Breast epithelium (tissue), 3 donors: Measurements from ENCODE around the gene EPS8.

Experiments used
- POLR2A ChIP-seq: fragments of 450-650 bp; IDR thresholded peaks from one replicate; pipeline ENCODE4 v1.6.1; 2016; ENCODE audit warnings: antibody characterized with exemption, mild to moderate bottlenecking, moderate library complexity
- TF ChIP-seq, protein P1 (sequence below), 3 donors: fragments of 450-650 bp; IDR thresholded peaks; one replicate each; pipeline ENCODE4 v1.5.1; 2016 to 2017; ENCODE audit warnings: antibody characterized with exemption in 3 of 3, mild to moderate bottlenecking in 3 of 3, moderate library complexity in 3 of 3

DNA sequence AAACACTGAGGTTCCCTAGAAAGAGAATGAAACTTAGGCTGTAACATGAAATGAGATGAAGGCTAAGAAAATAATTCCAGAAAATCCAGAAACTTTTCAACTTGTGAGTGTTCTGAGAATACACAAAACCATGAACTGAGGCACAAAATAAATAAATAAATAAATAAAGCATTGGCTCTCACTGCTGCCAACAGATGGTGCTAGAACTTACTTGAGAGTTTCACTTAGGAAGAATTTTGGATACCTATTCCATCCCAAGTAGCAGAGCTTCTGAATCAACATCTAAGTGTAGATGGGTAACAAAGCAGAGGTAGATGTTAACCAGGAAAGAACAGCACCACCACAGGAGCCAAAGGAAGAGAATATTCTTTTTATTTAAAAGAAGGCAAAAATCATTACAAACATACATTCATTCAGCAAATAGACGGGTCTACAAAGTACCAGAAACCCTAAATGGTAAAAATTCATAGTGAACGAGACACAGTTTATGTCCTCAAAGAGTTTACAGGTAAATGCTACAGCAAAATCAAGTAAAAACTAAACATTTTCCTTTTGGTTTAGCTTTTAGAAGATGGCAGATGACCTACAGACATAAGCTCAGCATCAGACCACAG is 16.7 kb downstream of the EPS8 start:
- TF ChIP-seq, protein P1, sequence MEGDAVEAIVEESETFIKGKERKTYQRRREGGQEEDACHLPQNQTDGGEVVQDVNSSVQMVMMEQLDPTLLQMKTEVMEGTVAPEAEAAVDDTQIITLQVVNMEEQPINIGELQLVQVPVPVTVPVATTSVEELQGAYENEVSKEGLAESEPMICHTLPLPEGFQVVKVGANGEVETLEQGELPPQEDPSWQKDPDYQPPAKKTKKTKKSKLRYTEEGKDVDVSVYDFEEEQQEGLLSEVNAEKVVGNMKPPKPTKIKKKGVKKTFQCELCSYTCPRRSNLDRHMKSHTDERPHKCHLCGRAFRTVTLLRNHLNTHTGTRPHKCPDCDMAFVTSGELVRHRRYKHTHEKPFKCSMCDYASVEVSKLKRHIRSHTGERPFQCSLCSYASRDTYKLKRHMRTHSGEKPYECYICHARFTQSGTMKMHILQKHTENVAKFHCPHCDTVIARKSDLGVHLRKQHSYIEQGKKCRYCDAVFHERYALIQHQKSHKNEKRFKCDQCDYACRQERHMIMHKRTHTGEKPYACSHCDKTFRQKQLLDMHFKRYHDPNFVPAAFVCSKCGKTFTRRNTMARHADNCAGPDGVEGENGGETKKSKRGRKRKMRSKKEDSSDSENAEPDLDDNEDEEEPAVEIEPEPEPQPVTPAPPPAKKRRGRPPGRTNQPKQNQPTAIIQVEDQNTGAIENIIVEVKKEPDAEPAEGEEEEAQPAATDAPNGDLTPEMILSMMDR (IDR thresholded peaks at IDR 0.05), result peak in 1 of 3 donors; percentile 15
- no peak for TF ChIP-seq POLR2A
